H1 (cell line): ENCODE results near the gene NADK. TPM values are rescaled to one million over a fixed set of nuclear protein-coding genes. Genes with fewer than 3 reads are reported as not detected.
A peak's percentile ranks its signal among the peaks of the same experiment; 100 is the strongest.

Experiments
- ATF3 ChIP-seq: IDR thresholded peaks from 2 replicates; pipeline ENCODE4 v1.6.1; 2011; ENCODE audit warnings: low read depth, mild to moderate bottlenecking, low read length; ENCODE audit not compliant: insufficient read depth
- BRCA1 ChIP-seq: IDR thresholded peaks from 2 replicates; pipeline ENCODE4 v1.6.1; 2012; ENCODE audit warnings: low read depth, low read length, improper control_type of control experiment
- CREB1 ChIP-seq: IDR thresholded peaks from 2 replicates; pipeline ENCODE4 v1.6.1; 2012; ENCODE audit warnings: inconsistent platforms
- EP300 ChIP-seq, 2 experiments: IDR thresholded peaks; 1 replicate in 1 of 2; 2 replicates in 1 of 2; pipeline ENCODE4 v1.6.1; 2011 to 2012; ENCODE audit warnings: low read depth in 2 of 2, low read length in 2 of 2, mild to moderate bottlenecking in 2 of 2, borderline replicate concordance in 1 of 2, inconsistent platforms in 1 of 2, moderate library complexity in 1 of 2
- GABPA ChIP-seq: IDR thresholded peaks from 2 replicates; pipeline ENCODE4 v1.6.1; 2011; ENCODE audit warnings: mild to moderate bottlenecking, low read length, moderate library complexity, borderline replicate concordance; ENCODE audit not compliant: insufficient read depth
- KDM5A ChIP-seq: fragments of 200-600 bp; IDR thresholded peaks from 2 replicates; pipeline ENCODE4 v1.7.1; 2012; ENCODE audit warnings: mild to moderate bottlenecking, low read length, inconsistent platforms, mixed read lengths
- MAX ChIP-seq: IDR thresholded peaks from 2 replicates; pipeline ENCODE4 v1.6.1; 2012; ENCODE audit warnings: inconsistent platforms
- POLR2AphosphoS5 ChIP-seq: IDR thresholded peaks from 2 replicates; pipeline ENCODE4 v1.6.1; 2011; ENCODE audit warnings: low read depth, low read length
- SRF ChIP-seq: IDR thresholded peaks from 2 replicates; pipeline ENCODE4 v1.6.1; 2011; ENCODE audit warnings: mild to moderate bottlenecking, low read depth, low read length, moderate library complexity
- TAF1 ChIP-seq: IDR thresholded peaks from 2 replicates; pipeline ENCODE4 v1.6.1; 2011; ENCODE audit warnings: mild to moderate bottlenecking, low read depth, low read length
- polyA plus RNA-seq, 7 experiments: library from polyadenylated mRNA; depleted of rRNA in 3 of 7; stranded (reverse) in 5 of 7; unstranded in 2 of 7; fragments of >200 nt in 5 of 7; fragments of 200-250 nt in 2 of 7; gene quantifications; 1 replicate in 5 of 7; 2 replicates in 1 of 7; 4 replicates in 1 of 7; pipeline versions ENCODE4 v1.2.1 to v1.2.3, GENCODE V29; 2011 to 2013; ENCODE audit warnings: missing spikeins in 2 of 7, mixed read lengths in 2 of 7
- total RNA-seq: library from RNA; stranded (reverse); fragmentation: NEBNext Ultra II Directional; extraction: Animal tissue kit (Norgen Biotek cat#: 25700); gene quantifications from 2 replicates; pipeline ENCODE4 v1.2.1, GENCODE V29; 2021
- TF ChIP-seq, protein P1 (sequence below): IDR thresholded peaks from 2 replicates; pipeline ENCODE4 v1.6.1; 2012; ENCODE audit warnings: inconsistent platforms

NADK gene
- total and polyA plus RNA-seq, 2 of the 8 experiments (the other 6 are each of a cell fraction or from before 2014, with no cell fraction given) = 78.0 to 89.7 TPM

DNA sequence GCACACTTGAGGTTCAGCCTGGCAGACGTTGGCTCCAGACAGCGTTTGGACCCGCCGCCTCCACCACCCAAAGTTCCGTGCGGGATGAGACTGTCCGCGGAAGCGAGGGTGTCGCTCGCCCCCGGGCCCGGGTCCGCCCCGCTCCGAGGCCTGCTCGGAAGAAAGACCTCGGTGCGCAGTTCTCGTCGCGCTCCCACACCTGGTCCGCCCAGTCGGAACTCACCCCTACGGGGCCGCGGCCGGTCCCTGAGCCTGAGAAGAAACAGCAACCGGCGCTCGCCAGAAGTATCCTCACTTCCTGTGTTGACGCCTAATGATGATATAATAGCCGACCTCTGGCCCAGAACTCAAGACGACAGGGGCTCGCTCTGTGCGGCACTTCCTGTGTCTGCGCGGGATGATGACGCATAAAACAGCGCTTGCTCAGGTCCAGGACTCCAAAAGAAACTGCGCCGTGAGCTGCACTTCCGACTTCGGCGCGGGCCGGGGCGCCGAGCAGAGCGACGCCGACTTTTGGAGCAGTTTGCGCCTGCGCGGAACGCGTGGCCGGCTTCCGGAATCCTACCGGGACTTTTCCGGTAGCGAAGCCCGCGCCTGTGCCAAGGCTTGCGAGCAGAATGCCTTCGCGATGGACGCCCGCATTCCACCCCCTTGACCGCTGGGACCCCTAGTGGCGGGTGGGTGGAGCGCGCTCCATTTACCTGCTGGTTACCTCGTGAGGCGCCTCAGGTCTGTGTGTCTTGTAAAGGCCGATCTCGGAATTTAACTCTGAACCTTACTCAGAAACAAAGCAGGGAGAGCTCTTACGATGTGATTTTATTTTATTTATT is 54.0 kb downstream of the NADK start, which contains the start of gene CDK11A (continued):
- TF ChIP-seq ATF3 (peak; percentile 87), SRF (peak; percentile 83), CREB1 (peak; percentile 97), KDM5A (peak; percentile 57; the same call in 1 of the 2 replicates), POLR2AphosphoS5 (peak; percentile 39; the same call in 1 of the 2 replicates), MAX (0 out of 2 replicates have a peak, but pooled peaks have one; percentile 17), TAF1 (peak; percentile 66; the same call in 1 of the 2 replicates), EP300 (IDR thresholded peaks at IDR 0.05; ENCODE audit: borderline replicate concordance in 1 of 2, low read depth in 2 of 2, low read length in 2 of 2) (0 out of 3 replicates have a peak, but pooled peaks of 1 of the 2 experiments have one; percentile 23), GABPA (peak; percentile 70; the same call in 1 of the 2 replicates), BRCA1 (0 out of 2 replicates have a peak, but pooled peaks have one; percentile 3)
- TF ChIP-seq, protein P1, sequence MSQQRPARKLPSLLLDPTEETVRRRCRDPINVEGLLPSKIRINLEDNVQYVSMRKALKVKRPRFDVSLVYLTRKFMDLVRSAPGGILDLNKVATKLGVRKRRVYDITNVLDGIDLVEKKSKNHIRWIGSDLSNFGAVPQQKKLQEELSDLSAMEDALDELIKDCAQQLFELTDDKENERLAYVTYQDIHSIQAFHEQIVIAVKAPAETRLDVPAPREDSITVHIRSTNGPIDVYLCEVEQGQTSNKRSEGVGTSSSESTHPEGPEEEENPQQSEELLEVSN = 0 out of 2 replicates have a peak, but pooled peaks have one; percentile 23
- TF ChIP-seq, all 59 proteins: peak for 18; not testable (repeated sequence) for 41
